Epithelial cell of proximal tubule (primary cell): ENCODE data around the gene ANXA6. TPM values are rescaled to one million over a fixed set of nuclear protein-coding genes. Genes with fewer than 3 reads are reported as not detected.

Source experiments
- DNase-seq: peaks from one replicate; pipeline ENCODE4 v3.0.0-alpha.2; 2011; ENCODE audit warnings: low read depth
- H3K4me3 ChIP-seq: 2 replicates; pipeline ENCODE4 v1.5.1; 2011; ENCODE audit warnings: low read depth, mild to moderate bottlenecking, low read length
- total RNA-seq: library from RNA; depleted of rRNA; stranded (reverse); fragments of >200 nt; gene quantifications from 2 replicates; pipeline ENCODE4 v1.2.3, GENCODE V29; 2015
- TF ChIP-seq, protein P1 (sequence below): conservative IDR thresholded peaks from 2 replicates; pipeline ENCODE4 v1.5.1; 2012; ENCODE audit warnings: low read depth, mild to moderate bottlenecking, low read length

The ANXA6 gene
- total RNA-seq, 1 donor from 2014 or later, result 83.6 TPM

DNA sequence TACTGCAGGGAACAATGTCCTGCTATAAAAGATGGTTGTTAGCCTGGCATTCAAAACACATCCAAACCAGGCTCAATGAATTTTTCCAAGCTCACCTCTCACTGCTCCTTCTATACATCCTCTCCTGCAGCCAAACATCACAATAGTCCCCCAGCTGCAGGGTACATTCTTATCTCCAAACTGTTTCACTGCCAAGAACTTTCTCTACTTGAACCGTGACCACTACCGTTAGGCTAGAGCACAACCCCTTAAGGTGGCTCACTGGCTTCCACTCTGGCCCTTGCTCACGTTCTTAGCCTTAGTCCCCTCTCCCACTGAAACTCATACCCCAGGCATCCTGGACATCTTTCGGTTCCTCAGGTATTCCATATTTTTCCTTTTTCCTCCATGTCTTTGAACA, 29.0 kb upstream of the ANXA6 start:
- H3K4me3 ChIP-seq, result no peak overlapping the region
- DNase-seq, result no peak

DNA sequence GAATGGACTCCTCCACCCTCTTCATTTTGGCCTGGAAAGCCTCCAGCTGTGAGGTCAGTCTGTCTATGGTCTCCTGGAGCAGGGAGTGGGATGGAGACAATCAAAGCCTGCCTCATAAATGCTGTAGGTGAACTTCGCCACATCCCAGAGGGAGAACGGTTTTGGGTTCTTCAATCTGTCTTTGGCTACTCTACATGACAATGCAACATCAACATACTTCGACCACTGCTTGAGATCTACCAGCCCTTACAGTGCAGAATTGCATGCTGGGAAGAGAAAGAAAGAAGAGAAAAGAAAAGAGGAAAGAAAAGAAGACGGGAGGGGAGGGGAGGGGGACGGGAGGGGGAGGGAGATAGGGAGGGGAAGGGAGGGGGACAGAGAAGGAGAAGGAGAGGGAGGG, 28.5 kb upstream of the ANXA6 start:
- TF ChIP-seq, protein P1, sequence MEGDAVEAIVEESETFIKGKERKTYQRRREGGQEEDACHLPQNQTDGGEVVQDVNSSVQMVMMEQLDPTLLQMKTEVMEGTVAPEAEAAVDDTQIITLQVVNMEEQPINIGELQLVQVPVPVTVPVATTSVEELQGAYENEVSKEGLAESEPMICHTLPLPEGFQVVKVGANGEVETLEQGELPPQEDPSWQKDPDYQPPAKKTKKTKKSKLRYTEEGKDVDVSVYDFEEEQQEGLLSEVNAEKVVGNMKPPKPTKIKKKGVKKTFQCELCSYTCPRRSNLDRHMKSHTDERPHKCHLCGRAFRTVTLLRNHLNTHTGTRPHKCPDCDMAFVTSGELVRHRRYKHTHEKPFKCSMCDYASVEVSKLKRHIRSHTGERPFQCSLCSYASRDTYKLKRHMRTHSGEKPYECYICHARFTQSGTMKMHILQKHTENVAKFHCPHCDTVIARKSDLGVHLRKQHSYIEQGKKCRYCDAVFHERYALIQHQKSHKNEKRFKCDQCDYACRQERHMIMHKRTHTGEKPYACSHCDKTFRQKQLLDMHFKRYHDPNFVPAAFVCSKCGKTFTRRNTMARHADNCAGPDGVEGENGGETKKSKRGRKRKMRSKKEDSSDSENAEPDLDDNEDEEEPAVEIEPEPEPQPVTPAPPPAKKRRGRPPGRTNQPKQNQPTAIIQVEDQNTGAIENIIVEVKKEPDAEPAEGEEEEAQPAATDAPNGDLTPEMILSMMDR, result no peak
- DNase-seq, result no peak
- no peak overlapping the region for H3K4me3 ChIP-seq

More for the DNA sequence above, 29.0 kb upstream of the ANXA6 start:
- TF ChIP-seq, protein P1, result no peak

DNA sequence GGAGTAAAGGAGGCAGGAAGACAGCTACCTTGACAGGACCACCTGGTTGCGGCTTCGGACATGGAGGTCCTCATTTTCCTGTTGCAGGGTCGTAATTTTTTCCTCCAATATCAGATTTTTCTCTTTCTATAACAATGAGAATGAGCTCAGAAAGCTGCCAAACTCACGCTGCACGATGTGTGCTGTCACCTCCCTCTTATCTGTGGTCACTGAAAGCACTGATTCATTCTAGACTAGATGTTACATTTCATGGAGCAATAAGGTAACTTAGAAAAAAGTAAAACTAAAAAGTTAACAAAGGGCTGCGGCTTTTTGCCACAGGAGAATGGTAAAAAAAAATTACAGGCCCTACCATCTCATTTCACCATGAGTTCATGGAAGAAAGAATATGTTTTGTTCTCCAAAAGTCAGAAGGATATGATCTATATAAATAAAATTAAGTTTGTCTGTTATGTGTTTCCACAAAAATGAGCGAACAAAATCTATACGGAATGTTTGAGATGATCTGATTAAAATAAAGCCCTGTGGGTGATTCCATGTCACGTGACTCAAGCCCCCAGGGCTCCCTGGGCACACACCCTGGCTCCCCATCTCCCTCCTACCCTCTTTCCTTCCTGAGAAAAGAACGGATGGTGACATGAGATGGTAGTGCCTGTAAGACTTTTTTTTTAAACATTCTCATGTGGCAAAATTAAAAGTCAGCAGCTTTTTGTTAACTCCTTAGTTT, 26.9 kb upstream of the ANXA6 start:
- DNase-seq, result no peak
- TF ChIP-seq, protein P1, result no peak
- H3K4me3 ChIP-seq, result no peak overlapping the region

DNA sequence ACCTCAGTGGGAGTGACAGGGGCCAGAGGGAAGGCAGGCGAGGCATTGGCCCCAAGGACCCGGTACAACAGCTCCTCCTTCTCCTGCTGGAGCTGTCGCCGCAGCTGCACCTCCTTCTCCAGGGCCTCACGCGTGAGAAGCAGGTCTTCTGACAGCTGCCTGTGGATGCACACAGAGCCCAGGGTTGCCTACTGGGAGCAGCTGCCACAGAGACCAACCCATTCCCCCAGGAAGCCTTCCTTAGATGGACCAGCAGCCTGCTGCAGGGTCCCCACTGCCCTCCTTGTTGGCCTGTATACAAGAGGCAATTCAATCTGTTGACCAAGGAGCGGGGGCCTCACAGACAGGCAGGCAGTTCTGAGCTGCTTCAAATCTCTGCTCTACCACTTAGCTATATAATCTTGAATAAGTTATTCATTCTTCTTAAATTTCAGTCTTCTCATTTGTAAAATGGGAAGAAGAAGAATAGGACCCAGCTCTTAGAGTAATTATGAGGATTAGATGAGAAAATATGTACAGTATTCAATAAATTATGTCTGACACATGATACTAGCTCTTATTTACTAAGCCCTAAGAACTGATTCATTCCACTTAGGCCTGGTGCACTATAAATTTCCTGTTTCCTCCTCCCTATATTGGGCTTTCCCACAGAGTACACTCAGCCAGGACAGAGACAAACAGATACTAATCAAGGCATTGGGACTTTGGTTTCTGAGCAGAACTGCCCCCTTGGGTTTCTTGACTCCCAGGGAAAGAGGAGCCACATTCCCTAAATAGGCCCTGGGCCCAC, 26.1 kb upstream of the ANXA6 start:
- DNase-seq, result no peak
- no peak overlapping the region for H3K4me3 ChIP-seq
- TF ChIP-seq, protein P1, result no peak

DNA sequence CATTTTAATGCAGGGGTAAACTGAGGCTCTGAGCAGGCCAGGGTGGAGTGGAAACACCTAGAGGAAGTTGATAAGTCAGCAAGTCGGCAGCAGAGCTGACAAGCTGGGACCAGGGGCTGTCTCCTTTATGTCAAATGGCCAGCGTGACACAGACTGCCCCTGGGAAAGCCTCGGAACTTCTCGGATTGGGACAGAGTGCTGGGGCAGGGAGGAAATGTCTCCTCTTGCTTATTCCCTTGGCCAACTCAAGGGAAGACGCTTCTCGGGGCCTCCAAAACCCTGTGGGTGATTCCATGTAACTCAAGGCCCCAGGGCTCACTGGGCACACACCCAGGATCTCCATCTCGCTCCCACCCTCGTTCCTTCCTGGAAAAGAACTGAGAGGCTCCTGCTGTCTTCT, 25.4 kb upstream of the ANXA6 start:
- H3K4me3 ChIP-seq, result no peak overlapping the region
- DNase-seq, result no peak
- TF ChIP-seq, protein P1, result no peak

DNA sequence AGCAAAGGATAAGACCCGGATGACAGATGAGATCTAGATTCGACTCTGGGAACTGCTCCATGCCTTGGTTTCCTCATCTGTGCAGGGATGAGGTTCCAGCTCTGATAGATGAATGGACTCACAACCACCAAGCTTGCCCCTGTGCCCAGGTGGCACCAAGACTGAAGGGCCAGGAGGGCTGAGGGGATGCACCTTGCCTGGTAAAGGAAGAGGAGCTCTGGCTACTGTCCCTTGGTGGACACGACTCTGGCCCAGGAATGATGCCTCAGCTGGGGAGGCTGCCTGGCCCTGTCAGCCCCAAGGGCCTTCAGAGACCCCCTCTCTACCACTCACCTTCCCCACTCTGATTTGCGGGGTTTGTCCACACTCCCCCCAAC, 24.9 kb upstream of the ANXA6 start:
- no peak overlapping the region for H3K4me3 ChIP-seq
- TF ChIP-seq, protein P1, result no peak
- DNase-seq, result no peak
